ENCODE results near the gene PTPN1. TPM values are rescaled to one million over a fixed set of nuclear protein-coding genes. Genes with fewer than 3 reads are reported as not detected.

The PTPN1 gene
- total RNA-seq, 6 experiments from 2014 or later = 37.8 to 46.5 (median 45.2) TPM

GRCh38 chr20:50557549-50558134 is 47.5 kb downstream of the PTPN1 start:
- Mint-ChIP-seq H3K27me3 (ENCODE audit: insufficient read depth) (no peaks in the 10 kb centered on the region; the same call in none of the 2 replicates), H3K36me3 (ENCODE audit: low read depth) (peaks cover 38% of the 10 kb centered on the region), H3K27ac (peak overlapping the region; percentile 87), H3K4me3 (peak overlapping the region; percentile 77), H3K4me1 (ENCODE audit: low read depth) (peaks cover 55% of the 10 kb centered on the region), H3K9me3 (no peaks in the 10 kb centered on the region)
- TF ChIP-seq CTCF (IDR thresholded peaks at IDR 0.05) = no peak
- DNase-seq = no peak

- Mint-ChIP-seq H3K36me3 (ENCODE audit: low read depth) (peaks cover 46% of the 10 kb centered on the region), H3K9me3 (no peaks in the 10 kb centered on the region), H3K4me1 (ENCODE audit: low read depth) (peaks cover 63% of the 10 kb centered on the region), H3K27me3 (ENCODE audit: insufficient read depth) (no peaks in the 10 kb centered on the region; the same call in none of the 2 replicates), H3K27ac (peak overlapping the region; percentile 87), H3K4me3 (peak overlapping the region; percentile 77)
- no peak for TF ChIP-seq CTCF (IDR thresholded peaks at IDR 0.05)
- peak; percentile 76 for DNase-seq
Measured at GRCh38 chr20:50558483-50558925, 48.3 kb downstream of the PTPN1 start.

GRCh38 chr20:50559149-50559548 is 49.0 kb downstream of the PTPN1 start:
- peak overlapping the region; percentile 98 for H3K27ac Mint-ChIP-seq
- H3K27me3 Mint-ChIP-seq (ENCODE audit: insufficient read depth) = no peaks in the 10 kb centered on the region; the same call in none of the 2 replicates
- H3K9me3 Mint-ChIP-seq = no peaks in the 10 kb centered on the region
- no peak for DNase-seq
- peak overlapping the region; percentile 58 for H3K4me3 Mint-ChIP-seq
- TF ChIP-seq CTCF (IDR thresholded peaks at IDR 0.05) = no peak
- H3K4me1 Mint-ChIP-seq (ENCODE audit: low read depth) = peaks cover 63% of the 10 kb centered on the region
- peaks cover 46% of the 10 kb centered on the region for H3K36me3 Mint-ChIP-seq (ENCODE audit: low read depth)

- DNase-seq = no peak
- H3K4me1 Mint-ChIP-seq (ENCODE audit: low read depth) = peaks cover 69% of the 10 kb centered on the region
- TF ChIP-seq CTCF (IDR thresholded peaks at IDR 0.05) = no peak
- peak overlapping the region; percentile 58 for H3K4me3 Mint-ChIP-seq
- H3K36me3 Mint-ChIP-seq (ENCODE audit: low read depth) = peaks cover 50% of the 10 kb centered on the region
- no peaks in the 10 kb centered on the region for H3K9me3 Mint-ChIP-seq
- no peaks in the 10 kb centered on the region; the same call in none of the 2 replicates for H3K27me3 Mint-ChIP-seq (ENCODE audit: insufficient read depth)
- H3K27ac Mint-ChIP-seq = peak overlapping the region; percentile 98
Measured at GRCh38 chr20:50559856-50560638, 49.9 kb downstream of the PTPN1 start.

GRCh38 chr20:50560867-50561266 is 50.7 kb downstream of the PTPN1 start:
- DNase-seq = no peak
- no peak for TF ChIP-seq CTCF (IDR thresholded peaks at IDR 0.05)
- Mint-ChIP-seq H3K27ac (peak overlapping the region; percentile 98), H3K9me3 (no peaks in the 10 kb centered on the region), H3K4me3 (peak overlapping the region; percentile 82), H3K4me1 (ENCODE audit: low read depth) (peaks cover 69% of the 10 kb centered on the region), H3K27me3 (ENCODE audit: insufficient read depth) (no peaks in the 10 kb centered on the region; the same call in none of the 2 replicates), H3K36me3 (ENCODE audit: low read depth) (peaks cover 55% of the 10 kb centered on the region)

Measured in HFFc6 (cell line).